ENCODE results near the gene OTOS.

OTOS gene

DNA sequence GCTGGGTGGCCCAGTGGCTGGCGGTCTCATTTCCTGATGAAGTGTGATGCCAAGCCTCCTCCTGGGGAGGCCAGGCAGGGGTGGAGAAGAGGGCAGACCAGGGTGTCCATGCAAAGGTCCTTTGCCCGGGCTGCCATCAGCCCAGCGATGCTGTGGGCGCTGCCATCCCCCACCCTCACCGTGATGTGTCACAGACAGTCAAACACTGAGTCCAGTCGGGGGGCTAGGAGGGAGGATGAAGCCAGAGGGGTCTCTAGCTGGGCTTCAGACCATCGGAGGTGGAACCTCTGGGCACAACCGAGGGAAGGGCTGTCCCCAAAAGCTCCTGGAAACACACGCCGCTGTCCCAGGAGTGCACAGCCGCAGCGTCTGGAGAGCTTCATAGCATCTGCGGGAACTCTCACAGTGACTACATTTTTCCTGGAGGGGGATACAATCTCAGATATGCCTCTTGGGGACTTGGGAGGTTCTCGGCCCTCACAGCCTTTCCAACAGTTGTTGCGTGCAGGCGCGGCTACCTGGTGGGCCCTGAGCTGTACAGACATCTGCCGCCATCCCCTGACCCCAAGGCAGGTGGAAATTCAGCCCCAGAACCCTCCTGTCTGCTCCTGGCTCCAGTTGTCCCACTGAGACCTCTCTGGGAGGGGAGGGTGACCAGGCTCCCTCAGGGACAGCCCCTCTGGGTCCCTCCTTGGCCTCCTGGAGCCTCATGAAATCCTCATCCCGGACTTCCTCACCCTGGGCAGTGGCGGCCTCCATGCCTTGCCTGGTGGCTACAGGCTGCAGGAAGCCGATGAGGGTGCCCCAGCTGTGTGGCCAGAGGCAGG lies 26.5 kb upstream of the OTOS start:
- no peak for DNase-seq

DNA sequence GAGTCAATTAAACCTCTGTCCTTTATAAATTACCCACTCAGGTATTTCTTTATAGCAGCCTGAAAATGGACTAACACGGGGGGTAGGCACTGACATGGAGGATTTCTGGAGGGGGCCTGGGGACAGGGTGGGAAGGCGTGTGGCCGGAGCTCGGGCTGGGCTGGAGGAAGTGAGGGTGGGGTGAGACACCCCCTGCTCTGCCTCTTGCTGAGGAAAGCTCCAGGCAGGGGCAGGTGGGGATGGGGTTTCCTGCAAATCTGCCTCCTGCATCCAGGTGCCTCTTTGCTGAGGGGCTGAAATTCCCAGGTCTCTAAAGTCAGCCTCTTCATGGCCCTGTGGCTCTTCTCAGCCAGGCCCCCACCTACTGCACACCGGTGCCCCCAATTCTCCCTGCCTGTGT lies 25.7 kb upstream of the OTOS start:
- no peak for DNase-seq

DNA sequence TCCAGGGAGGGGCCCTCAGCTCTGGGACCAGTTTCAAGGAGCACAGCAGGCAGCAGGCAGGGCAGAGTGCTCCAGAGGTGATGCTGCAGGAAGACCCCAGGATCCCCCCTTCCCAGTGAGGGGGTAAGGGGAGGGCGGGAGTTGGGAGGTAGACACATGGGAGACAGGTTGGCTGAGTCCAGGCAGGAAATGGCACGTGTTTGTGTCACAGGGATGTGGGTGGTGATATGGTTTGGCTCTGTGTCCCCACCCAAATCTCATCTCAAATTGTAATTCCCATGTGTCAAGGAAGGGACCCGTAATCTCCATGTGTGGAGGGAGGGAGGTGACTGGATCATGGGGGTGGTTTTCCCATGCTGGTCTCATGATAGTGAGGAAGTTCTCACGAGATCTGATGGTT lies 25.2 kb upstream of the OTOS start:
- DNase-seq = no peak

DNA sequence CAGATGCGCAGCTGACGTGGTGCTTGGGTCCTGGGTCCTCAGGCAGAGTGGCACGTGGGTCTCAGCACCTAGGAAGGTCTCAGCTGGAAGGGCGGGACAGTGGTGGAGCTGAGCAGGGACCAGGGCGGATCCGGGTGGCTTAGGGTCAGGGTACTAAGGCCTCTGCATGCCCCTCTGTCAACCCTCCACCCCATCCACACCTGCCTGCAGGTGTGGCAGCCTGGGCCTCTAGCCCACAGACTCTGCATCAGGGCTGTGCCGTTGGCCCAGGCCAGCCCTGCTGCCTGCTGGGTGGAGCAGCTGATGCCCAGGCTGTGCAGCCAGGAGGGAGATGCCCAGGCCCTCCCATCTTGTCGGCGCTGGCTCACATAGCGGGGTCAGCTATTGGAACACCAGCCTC lies 24.6 kb upstream of the OTOS start:
- DNase-seq = no peak

DNA sequence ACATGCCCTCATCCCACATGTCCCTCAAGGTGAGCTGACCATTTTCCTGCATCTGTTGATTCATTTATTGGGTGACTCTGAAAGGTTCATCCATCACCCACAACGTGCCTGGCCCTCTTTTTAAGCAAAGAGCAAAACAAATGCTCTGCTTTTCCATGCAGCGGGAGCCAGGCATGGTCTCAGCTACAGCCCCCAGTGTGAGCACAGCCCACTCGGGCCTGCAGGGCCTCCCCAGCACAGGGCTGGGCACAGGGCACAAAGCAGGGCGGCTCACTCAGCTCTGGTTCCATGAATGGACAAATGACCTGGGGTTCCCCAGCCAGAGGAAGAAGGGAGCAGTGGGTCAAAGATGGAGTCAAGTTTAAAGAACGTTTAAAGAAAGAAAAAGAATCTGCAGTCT lies 24.1 kb upstream of the OTOS start:
- DNase-seq = no peak

DNA sequence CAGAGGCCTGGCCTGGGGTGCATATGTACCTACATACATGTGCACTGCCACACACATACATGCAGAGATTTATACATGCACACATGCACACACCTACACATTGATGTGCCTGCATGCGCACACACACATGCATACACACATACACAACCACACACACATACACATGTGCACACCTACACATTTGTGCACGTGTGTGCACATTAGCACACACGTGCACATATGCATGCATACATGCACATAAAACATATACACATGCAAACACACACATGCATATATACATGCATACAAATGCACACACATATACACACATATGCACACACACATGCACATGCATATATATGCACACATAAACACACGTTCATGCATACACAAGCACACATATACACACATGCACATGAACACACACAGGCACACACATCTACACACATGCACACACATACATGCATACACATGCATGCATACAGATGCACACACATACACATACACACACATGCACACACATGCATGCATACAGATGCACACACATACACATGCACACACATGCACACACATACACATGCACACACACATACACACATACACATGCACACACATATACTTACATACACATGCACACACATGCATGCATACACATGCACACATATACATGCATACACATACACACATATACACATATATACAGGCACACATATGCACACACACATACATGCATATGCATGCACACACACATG lies 23.6 kb upstream of the OTOS start:
- DNase-seq = no peak

DNA sequence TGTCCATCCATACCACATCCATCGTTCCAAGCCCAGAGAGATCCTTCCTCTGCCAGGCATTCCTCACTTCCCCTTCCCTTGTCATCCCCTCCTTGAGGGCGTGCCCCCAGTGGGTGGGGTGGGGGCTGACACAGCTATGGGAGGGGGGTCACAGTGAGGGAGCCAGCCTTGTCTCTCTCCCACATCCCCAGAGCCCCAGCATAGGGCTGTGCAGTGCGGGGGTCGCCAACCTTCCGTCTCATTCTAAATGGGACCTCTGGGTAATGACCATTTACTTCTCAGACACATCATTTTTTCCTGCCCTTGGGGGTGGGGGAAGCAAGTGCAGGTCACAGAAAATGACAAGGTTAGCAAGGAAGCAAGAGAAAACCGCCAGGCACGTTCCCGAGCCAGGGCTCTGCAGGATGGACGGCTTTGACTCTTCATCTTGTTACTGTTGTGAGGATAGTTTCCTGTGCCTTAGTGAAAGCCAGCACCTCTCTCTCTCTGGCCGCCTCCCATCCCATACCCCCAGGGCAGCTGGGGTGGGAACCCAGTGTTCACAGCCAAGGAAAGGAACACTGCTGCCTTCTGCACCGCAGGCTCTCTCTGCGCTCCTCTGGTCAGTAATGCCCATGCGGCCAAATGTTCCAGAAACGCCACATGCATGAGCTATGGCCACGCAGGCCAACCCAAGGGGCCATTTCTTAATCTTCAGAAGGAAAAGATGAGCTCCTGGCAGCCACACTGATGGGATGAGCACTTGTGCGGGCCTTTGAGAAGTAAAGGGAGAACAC lies 22.7 kb upstream of the OTOS start:
- DNase-seq = no peak

DNA sequence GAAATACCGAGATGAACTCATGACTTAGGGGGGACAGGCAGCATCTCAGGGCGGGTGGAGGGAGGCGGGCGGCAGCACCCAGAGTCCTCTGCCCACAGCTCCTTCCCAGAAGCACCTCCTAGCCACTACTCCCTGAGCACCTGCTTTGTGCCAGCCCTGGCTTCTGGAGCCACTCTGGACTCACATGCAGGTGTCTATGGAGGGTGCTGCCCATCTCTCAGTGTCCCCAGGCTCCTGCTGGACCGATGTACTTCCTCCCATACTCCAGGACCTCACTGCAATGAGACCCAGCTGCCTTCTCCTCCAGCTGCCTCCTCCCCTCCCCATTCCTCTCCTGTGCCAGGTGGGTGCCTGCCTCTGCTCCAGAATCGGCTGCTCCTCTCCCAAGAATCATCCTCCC lies 22.1 kb upstream of the OTOS start:
- no peak for DNase-seq

DNA sequence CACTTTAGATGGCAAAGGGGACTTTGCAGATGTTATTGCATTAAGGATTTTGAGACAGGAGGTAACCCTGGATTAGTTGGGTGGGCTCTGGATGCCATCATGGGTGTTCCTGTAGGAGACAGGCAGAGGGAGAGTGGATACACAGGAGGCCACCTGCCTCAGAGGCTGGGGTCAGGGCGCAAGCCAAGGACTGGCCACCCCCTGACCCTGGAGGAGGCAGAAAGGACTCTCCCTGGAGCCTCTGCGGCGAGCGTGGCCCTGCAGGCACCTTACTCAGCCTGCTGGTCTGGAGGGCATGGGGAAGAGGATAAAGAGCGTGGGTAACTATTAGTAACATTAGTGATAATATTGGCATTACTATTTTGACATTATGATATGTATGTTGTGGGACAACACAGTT lies 21.6 kb upstream of the OTOS start:
- DNase-seq = no peak

DNA sequence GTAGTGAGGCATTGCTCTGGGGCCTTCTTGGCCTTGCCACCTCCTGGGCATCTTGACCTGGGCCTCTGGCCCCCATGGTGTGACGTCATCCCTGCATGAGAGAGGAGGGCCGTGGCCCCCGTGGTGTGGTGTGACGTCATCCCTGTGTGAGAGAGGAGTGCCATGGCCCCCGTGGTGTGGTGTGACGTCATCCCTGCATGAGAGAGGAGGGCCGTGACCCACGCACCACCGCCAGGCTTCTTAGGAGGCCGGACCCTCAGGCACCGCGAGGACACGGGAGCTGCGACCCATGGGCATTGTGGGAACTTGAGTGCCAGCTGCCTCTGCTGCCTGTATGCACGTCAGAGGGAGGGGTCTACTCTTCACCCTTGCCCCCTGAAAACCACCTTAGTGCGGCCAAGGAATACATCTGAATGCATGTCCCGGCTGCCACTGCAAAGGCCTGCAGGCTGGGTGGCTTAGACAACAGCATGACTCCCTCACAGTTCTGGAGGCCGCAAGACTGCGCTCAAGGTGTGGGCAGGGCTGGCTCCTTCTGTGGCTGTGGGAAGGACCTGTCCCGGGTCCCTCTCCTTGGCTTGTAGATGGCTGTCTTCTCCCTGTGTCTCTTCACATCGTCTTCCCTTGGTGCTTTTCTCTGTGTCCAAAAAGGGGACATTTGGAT lies 20.8 kb upstream of the OTOS start:
- DNase-seq = no peak

DNA sequence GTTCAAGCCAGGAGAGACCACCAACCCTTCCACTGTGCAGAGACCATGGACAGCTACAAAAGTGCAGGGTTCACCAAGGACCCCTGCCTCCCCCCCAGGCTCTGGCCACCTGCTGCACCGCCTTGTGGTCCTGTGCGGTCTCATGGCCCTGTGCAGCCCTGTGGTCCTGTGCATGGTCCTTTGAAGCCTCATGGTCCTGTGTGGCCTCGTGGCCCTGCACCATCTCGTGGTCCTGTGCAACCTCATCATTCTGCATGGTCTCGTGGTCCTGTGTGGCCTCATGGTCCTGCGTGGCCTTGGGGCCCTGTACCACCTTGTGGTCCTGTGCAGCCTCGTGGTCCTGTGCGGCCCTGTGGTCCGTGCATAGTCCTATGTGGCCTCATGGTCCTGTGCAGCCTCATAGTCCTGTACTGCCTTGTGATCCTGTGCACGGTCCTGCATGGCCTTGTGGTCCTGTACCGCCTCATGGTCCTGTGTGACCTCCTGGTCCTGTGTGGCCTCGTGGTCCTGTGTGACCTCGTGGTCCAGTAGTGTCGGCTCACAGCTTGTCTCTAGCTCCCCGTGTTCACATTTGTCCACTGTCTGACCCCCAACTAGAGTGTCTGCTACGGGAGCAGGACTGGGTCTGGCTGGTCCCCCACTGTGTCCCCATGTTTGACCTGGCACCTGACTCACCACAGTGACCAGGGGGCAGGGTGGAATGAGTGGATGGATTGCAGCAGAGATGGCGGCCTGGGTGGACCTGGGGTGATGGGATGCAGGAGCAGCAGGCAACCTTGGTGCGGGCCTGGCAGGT lies 20.0 kb upstream of the OTOS start:
- DNase-seq = no peak

DNA sequence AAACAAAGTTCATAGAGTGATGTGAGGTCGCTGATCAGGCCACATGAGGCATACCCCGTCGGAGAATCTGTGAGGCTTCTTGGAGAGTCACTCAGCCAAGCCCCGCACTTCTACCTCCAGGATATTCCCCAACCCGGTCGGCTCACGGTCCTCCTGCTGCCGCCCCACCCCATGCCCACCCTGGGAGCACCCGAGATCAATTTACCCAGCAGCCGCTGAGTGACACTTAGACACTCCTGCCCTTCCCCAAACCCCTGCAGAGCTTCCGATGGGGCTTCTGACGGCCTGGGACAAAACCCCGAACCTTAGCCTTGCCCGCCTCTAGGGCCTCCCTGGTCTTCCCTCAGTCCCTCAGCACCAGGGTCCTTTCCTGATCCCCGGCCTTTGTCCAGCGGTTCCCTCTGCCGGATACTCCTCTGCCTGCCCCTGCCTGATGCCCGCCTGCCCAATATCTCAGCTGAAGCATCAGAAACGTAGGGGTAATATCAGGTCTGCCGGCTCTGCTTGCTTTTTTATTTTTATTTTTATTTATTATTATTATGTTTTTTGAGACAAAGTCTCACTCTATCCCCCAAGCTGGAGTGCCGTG lies 18.9 kb upstream of the OTOS start:
- DNase-seq = no peak

DNA sequence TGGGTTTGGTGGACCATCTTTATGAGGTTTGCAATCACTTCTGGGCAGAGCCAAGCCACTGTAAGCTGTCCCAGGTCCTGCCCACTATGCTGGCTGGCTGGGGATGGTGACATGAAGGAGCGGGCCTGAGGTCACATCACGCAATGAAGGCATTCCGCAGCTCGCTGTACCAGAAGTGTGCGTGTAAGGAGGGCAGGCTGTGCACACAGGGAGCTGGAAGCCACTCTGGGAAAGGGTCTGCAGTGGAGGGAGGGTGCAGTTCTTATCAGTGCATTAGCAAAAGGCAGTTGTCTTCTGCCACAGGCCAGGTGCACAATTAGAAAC lies 16.7 kb upstream of the OTOS start:
- DNase-seq = no peak

DNA sequence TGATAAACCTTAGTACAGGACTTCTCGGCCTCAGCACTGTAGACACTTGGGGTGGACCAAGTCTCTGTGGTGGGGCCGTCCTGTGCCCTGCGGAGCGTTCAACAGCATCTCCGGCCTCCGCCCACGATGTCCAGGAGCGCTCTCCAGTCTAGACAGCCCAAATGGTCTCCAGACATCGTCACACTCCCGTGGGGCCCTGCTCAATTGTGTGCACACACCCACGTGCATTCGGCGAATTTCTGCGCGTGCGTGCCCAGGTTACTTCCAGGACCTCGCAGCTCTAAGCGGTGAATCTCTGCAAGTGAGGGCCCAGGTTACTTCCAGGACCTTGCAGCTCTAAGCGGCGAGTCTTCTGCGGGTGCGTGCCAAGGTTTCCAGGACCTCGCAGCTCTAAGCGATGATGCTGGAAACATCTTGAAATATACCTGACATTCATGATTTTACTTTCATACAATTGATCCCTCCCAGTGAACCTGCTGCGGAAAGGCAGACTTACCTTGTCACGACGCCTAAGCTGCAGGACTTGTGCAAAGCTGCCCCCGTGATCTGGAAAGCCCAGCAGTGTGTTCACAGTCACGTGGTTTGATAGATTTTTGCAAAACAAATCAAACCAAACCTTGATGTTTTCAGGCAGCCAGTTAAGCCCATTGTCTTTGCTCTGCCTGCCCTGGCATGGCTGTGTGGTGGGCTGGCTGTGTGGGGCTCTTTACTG lies 16.1 kb upstream of the OTOS start:
- DNase-seq = no peak

DNA sequence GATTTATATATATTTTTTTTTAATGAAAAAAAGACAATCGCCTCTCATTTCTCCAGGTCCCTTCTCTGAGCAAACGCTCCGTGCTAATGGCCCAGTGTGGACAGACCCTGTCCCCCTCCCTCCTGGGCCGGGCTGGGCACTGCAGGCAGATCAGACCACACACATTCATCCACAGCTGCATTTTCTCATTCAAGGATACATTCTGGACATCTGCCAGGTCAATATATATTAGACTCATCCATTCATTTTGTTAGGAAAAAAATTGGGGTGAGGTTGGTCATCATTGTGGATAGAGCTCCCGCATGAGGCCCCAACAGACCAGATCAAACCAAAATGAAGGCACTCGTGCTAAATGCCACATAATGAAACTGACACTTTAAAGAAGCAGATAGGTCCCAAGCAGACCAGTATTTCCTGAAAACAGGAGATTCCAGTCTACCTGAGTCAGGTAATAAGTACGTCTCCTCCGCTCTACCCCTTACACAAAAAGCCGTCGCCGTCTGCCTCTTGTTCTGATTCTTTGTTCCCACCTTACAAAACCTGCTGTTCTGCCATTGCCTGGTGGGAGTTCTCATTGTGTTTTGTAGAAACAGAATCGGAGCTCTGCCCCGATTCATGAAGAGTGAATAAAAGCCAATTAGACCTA lies 15.4 kb upstream of the OTOS start:
- no peak for DNase-seq

DNA sequence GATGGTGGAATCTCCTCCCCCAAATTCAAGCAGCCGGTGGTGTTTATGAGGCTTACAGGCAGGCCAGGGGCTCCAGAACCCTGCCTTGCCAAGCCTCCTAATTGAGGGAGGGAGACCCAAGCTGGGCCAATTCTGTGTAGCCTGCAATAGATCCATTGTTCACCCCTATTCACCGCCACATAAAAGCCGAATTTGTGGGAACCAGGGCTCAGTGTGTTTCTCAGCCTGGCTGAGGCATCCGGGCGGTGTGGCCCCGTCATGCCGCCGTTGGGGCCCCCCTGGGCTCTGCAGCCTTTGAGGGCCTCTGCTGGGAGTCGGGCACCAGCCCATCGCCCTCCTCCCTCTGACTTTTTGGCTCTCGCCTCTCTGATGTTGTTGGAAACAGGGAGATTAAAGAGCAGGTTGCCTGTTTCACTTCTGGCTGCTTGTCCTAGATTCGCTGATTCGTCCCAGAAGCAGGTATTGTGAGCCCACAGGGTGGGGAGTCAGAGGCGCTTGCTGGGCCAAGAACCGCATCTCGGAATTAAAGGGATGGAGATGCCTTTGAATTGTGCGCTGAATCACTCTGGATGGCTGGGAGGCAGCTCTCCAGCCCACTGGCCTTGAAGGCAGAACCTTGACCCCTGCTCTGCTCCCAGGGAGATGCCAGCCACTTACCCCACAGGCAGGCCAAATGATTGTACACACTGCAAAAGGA lies 14.7 kb upstream of the OTOS start:
- no peak for DNase-seq

DNA sequence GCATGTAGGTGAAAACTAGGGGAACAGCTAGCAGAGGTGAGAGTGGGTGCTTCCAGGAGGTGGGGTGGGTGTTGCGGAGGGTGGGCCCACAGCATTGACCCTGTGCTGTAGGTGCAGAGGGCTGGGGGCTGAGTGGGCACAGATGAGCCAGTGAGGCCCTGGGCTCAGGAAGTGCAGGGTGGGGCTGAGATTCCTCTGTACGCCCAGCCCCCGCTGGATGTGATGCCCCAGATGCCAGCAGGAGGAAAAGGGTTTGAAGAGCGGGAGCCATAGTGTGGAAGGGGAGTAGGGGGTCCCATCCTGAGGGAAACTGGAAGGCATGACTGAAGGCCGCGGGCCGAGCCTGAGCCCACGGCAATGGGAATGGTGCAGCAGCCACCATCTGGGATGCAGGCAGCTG lies 14.1 kb upstream of the OTOS start:
- no peak for DNase-seq

DNA sequence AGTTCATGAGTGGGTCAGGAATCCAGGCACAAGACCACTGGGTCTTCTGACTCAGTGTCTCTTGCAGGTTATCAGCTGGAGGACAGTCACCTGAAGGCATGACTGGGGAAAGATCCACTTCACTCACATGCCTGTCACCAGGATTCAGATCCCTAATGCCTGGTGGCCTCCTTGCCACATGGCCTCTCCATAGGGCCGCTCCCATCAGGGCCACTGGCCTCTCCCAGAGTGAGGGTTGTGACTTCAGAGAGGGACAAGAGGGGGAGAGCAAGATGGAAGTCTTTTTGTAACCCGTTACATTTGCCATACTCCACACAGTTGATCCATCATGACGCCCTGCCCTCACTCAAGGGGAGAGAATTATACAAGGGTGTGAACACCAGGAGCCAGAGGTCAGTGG lies 13.0 kb upstream of the OTOS start:
- no peak for DNase-seq

DNA sequence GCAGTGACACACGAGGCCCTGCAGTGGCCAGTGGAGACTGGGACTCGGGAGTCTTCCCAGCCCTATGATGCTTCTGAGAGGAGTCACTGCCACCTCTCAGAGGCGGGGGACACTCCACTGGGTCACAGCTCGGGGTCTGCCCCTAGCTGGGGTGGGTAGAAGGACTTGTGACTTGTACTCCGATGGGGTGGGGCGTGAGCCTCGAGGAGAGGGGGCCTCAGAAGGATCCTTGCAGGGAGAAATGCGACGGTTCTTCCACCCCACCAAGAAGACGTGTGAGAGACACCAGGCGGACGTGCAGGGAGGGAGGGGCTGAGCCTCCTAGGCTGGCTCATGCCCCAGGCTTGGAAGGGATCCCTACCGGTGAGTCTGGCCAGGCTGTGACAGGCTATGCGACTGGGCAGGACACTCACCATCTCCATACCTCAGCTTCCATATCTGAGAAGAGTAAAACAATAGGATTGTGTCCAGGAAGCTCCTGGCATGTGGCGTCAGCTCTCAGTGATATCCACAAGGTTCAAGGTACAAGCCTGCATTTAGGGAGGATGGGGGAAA lies 11.1 kb upstream of the OTOS start:
- no peak for DNase-seq
